Measurements from ENCODE around the gene CD69.

DNA sequence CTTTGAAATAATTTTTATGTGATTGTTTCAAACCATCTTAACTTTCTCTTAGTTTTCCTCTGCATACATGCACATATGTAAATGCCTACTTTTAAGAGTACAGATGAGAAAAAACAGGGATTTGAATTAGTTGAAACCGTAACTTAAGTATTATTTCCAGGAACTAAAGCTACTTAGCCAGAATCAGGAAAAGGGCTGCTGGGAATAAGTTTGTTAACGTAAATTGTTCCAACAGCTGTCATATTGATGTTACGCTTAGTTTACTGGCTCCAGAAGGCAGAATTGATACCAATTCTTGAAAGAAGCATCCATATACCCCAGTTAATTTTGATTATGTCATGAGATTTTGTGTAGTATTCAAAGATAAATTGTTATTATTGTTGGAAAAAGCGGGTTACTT lies 48.6 kb upstream of the CD69 start:
- TF ChIP-seq POLR2A (IDR thresholded peaks at IDR 0.05; ENCODE audit: low read length) (no peak), GATA1 (IDR thresholded peaks at IDR 0.05; ENCODE audit: low read depth, low read length) (no peak)

Data from erythroblast (primary cell).